HL-60/S4 (cell line): ENCODE measurements around the gene ARV1.

Experiments used
- in situ Hi-C: fragments of 300-500 bp; cut with MboI; formaldehyde crosslinking; loops from 2 replicates; pipeline ENCODE4 v1.14.3; 2022; ENCODE audit warnings: low sequenced_read_pairs

ARV1 gene

GRCh38 chr1:230978491-230979388 lies at the start of gene ARV1, which contains the start of gene TTC13:
TSS of gene ARV1 (plus strand) at chr1:230979094. CDS start at chr1:230979106, 12 bp downstream.
TSS of gene TTC13 (minus strand) at chr1:230978861. CDS start at chr1:230978830, 31 bp downstream.
- in situ Hi-C loops: no loop called here

GRCh38 chr1:230930986-230931385 lies 47.9 kb upstream of the ARV1 start:
- in situ Hi-C loops: no loop called here

GRCh38 chr1:230935852-230936251 lies 43.0 kb upstream of the ARV1 start:
- in situ Hi-C loops: no loop called here

GRCh38 chr1:230936475-230936874 lies 42.4 kb upstream of the ARV1 start:
- in situ Hi-C loops: no loop called here

GRCh38 chr1:230937371-230937770 lies 41.5 kb upstream of the ARV1 start:
- in situ Hi-C loops: no loop called here

GRCh38 chr1:230938924-230939368 lies 39.9 kb upstream of the ARV1 start:
- in situ Hi-C loops: no loop called here

- in situ Hi-C loops: no loop called here
These were observed 38.9 kb upstream of the ARV1 start for GRCh38 chr1:230939806-230940489.

- in situ Hi-C loops: no loop called here
These were observed 38.0 kb upstream of the ARV1 start for GRCh38 chr1:230940848-230941247.

GRCh38 chr1:230943048-230943593 lies 35.8 kb upstream of the ARV1 start:
- in situ Hi-C loops: no loop called here

- in situ Hi-C loops: no loop called here
These were observed 30.6 kb upstream of the ARV1 start for GRCh38 chr1:230948301-230948700.

GRCh38 chr1:230948903-230949302 lies 30.0 kb upstream of the ARV1 start:
- in situ Hi-C loops: no loop called here

GRCh38 chr1:230950404-230950803 lies 28.5 kb upstream of the ARV1 start:
- in situ Hi-C loops: no loop called here

GRCh38 chr1:230957580-230957989 lies 21.3 kb upstream of the ARV1 start:
- in situ Hi-C loops: no loop called here

GRCh38 chr1:230958370-230958769 lies 20.5 kb upstream of the ARV1 start:
- in situ Hi-C loops: no loop called here

GRCh38 chr1:230964896-230965295 lies 14.0 kb upstream of the ARV1 start:
- in situ Hi-C loops: no loop called here

GRCh38 chr1:230965535-230965934 lies 13.4 kb upstream of the ARV1 start:
- in situ Hi-C loops: no loop called here

GRCh38 chr1:230966358-230966873 lies 12.5 kb upstream of the ARV1 start:
- in situ Hi-C loops: no loop called here

GRCh38 chr1:230970432-230970831 lies 8.5 kb upstream of the ARV1 start:
- in situ Hi-C loops: no loop called here

GRCh38 chr1:230971771-230972170 lies 7.1 kb upstream of the ARV1 start:
- in situ Hi-C loops: no loop called here

GRCh38 chr1:230972855-230973271 lies 6.0 kb upstream of the ARV1 start:
- in situ Hi-C loops: no loop called here

GRCh38 chr1:230975636-230976035 lies 3.3 kb upstream of the ARV1 start:
- in situ Hi-C loops: no loop called here
